NK-92 (cell line): Measurements from ENCODE around the gene NUP210.
"Not testable (repeated sequence)": the region's sequence is repeated elsewhere in the genome, so short reads cannot be mapped to it uniquely, and the experiment has no call there.

Source experiments
- DNase-seq: peaks from one replicate; lab custom pipeline; 2025; ENCODE audit not compliant: unreplicated experiment; lab: John Stamatoyannopoulos, UW

Gene NUP210

DNA sequence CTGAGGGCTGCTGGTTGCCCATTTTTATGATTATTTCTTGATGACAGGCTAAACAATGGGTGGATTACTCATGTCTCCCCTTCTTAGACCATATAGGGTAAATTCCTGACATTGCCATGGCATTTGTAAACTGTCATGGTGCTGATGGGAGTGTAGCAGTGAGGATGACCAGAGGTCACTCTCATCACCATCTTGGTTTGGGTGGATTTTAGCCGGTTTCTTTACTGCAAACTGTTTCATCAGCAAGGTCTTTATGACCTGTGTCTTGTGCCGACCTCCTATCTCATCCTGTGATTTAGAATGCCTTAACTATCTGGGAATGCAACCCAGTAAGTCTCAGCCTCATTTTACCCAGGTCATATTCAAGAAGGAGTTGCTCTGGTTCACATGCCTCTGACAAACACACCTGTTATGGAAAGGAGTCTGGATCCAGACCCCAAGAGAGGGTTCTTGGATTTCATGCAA lies 10.3 kb upstream of the NUP210 start:
- DNase-seq: not testable (repeated sequence)

DNA sequence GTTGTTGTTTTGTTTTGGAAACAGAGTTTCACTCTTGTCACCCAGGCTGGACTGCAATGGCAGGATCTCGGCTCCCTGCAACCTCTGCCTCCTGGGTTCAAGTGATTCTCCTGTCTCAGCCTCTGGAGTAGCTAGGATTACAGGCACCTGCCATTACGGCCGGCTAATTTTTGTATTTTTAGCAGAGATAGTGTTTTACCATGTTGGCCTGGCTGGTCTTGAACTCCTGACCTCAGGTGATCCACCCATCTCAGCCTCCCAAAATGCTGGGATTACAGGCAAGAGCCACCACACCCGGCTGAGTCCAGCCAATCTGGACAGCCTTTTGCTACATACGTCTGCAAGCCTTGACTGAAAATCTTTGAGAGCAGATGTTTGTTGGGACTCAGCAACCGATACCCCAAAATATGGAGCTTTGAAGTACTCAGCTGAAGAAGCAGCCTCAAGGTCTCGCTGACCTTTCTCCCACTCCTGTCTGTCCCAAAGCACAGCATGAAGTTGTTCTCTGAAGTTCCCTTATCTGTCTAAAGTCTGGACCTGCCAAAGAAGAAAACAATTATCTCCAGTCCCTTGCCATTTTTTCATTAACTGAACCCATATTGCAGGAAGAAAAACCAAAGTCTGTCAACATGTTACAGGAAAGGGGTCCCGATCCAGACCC lies 9.6 kb upstream of the NUP210 start:
- DNase-seq: no peak

DNA sequence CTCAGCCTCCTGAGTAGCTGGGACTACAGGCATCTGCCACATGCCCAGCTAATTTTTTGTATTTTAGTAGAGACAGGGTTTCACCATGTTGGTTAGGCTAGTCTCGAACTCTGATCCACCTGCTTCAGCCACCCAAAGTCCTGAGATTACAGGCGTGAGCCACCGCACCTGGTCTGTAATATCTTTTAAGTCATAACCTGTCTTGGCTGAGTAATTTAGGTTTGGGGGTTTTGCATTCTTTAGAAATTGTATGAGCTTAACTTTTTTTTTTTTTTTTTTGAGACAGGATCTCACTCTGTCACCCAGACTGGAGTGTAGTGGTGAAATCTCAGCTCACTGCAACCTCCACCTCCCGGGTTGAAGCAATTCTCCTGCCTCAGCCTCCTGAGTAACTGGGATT lies 8.6 kb upstream of the NUP210 start:
- not testable (repeated sequence) for DNase-seq

DNA sequence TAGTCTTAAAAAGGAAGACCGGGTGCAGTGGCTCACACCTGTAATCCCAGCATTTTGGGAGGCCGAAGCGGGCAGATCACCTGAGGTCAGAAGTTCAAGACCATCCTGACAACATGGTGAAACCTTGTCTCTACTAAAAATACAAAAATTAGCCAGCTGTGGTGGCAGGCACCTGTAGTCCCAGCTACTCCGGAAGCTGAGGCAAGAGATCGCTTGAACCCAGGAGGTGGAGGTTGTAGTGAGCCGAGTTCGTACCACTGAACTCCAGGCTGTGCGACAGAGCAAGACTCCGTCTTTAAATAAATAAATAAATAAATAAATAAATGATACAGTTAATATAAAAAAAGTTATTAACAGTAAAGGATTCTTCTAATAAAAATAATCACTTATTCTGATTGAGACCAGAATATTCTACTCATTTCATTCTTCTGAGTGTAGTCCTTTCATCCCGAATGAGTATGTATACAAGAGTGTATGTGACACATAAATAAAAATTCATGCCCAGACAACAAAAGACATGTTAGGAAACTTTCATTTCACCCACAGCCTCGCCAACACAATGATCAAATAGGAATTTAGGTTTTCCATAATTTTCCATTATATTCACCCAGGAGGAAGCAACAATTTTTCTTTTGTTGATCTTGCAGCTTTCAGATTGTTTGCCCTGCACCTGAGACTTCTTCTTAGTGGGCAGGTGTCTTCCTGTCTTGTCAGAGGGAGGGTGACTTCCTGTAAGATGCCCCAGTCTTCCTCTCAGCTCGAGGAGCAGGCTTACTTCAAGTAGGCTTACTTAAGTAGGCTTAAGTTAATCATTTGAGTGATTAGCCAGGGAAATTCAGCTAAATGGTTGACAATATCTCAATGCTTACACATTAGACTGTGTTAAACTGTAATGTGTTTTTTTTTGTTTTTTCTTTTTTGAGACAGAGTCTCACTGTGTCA lies 7.8 kb upstream of the NUP210 start:
- no peak for DNase-seq

DNA sequence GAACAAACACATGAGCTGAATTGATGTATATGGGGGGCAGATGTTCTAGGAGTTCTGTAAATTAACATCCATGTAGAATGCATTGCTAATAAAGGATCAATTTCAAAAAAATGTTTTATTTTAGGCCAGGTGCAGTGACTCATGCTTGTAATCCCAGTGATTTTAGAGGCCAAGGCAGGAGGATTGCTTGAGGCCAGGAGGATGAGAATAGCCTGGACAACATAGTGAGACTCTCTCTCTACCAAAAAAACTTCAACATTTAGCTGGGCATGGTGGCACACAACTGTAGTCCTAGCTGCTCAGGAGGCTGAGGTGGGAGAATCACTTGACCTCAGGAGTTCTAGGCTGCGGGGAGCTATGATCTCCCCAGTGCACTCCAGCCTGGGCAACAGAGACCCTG lies 6.5 kb upstream of the NUP210 start:
- no peak for DNase-seq

DNA sequence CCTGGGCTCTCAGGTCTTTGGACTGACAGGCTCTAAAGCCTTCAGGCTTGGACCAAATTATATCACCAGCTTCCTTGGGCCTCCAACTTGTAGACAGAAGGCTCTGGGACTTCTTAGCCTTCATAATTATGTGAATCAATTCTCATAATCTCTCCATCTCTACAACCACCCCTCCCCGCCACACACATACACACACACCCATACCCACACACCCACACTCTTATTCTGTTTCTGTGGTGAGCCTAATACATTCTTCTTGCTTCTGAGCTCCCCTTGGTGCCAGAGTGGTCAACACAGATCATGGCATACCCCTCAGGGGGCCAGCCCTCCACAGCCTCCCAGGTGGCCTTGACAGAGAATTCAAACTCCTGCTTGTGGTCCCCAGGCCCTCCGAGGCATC lies 5.6 kb upstream of the NUP210 start:
- DNase-seq: no peak

DNA sequence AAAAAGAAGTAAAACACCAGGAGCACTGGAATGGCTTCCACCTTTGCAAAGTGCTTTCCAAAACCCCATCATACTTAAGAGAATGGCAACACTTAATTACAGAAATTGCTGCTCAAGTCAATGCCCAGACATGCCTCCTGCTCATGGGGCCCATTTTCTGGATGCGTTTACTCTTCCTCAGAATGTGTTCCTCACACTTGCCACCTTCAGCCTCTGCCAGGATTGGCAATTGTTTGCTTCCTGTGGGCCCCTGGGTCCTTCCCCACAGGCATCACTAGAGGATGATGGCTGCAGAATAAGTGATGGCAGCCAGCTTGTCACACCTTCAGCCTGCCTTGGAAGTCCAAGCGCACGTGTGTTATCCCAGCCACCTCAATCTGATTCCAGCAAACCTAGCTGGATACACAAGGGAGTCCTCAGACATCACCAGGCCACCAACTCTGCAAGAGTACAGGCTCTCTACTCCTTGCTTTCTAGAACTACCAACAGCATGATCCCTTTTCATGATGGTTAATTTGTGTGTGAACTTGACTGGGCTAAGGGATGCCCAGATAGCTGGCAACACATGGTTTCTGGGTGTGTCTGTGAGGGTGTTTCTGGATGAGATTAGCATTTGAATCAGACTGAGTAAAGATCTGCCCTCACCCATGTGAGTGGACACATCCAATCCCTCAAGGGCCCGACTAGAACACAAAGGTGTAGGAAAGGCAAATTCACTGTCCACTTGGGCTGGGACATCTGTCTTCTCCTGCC lies 4.9 kb upstream of the NUP210 start:
- no peak for DNase-seq

DNA sequence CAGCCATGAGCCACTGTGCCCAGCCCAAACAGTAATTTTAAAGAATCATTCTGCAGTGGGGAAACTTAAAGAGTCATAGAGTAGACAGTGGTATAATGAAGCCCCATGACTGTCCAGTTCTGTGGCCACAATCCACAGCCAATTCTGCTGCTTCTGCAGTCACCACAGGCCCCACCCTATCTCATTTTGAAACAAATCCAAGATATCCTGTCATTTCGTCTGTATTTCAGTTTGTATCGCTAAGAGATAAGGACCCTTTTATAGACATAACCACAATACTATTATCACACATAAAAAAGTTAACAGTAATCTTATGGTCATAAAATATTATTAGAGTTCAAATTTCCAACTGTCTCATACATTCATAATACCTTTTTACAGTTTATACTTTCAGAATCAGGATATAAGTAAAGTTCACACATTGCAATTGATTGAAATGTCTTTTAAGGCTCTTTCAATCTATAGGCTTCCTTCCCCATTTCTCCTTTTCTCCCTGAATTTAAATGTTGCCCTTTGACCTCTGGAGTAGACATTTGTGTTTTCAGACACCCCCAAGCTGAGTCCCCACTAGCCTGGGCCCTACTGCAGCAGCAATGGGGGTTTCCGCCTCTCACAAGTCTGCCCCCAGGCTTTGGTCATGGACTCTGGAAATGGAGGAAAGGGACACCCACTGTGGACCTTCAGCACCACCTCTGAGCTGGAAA lies 4.2 kb upstream of the NUP210 start:
- DNase-seq: no peak

DNA sequence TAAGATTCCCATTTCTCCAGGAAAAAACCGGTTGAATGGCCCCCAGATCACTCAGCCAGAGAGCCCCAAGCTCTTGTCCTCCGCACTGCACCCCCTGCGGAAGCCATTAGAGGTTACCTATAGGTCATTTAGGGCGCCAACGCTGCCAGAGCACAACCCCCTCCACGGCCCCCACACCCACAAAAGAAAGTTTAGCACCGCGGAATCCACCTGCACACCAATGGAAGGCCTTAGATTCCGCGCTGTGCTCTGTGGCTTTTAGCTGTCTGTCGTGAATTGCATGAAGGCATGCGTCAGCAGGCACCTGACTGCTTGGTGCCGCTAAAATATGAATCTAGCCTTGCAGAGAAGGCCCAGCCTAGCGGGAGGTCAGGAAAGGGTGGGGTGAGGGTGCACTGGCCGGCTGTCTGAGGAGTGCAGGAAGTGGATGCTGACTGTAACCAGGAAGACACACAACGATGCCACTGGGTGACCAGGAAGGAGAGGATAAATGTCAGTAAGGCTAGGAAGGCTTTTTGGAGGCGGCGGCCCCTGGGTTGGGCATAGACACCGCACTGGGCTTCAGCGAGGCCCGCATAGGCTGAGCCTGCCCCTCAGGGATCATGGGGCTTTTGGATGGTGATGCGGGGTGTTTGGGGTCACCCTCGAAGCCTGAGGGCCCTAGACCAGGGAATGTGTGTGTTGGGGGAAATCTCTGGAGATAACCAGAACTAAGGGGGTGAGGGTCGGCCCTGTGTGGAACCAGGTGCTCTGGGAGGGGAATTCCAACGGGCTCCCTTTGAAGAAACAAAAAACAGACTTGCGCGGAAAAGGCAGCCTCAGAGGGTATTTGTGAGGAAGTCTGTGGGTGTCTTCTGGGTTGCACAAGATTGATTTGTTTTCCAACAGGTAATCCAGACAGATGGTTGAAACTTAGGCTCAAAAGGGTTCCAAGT lies 976 bp upstream of the NUP210 start:
- no peak for DNase-seq

DNA sequence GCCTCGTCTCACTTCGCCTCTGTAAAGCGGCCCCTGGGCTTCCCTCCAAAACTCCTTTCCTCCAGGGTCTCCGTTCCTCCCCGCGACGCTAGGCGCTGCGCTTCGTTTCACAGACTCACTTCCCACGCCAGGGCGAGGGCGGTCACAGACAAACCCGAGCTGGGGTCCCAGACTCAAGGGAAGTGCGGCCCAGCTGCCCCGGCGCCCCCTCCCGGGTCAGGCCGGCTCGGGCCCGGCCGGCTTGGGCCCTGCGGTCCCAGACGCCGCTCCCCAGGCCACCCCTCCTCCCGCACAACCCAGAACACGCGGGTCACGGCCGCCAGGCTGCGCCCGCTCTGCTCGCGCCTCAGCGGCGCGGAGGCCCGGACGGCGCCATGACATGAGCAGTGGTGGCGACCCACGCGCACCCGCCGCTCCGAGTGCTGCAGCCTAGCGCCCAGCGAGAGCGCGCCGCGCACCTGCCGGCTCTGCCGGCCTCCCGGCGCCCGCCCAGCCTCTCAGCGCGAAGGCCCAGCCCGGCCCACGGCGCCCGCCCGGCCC lies 547 bp downstream of the NUP210 start:
- DNase-seq: no peak

DNA sequence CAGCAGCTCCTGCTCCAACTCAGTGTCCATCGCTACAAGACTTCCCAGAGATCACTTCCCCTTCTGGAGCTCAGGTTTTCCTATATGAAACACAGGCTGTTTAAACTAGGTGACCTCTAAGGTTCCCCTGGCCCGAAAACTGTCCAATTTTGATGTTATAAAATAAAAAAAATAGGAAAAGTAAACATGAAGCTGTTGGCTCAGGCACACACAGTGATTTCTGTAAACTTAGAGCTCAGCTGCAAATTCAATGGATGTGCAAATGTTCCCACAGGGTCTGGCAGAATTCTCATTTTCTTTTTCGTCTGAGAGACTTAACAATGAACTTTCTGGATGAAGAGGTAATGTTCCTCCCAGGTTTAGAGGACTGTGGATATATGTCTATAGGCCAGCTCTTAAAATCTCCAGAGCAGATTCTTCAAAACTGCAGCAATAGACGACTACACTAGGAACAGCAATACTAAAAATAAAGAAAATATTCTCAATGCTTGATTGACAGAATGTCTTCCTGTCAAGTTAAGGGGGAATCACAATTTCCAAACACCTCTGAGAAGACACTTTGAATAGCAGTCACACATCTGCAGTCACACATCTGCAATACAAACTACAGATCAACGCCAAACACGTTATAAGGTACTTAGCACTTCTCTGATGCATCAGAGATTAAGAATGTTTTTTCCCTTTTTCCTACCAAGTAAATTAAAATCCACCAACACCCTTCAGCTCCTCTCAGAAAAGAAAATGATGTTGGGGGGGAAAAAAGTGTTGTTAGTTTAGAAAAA lies 2.8 kb downstream of the NUP210 start:
- no peak for DNase-seq

DNA sequence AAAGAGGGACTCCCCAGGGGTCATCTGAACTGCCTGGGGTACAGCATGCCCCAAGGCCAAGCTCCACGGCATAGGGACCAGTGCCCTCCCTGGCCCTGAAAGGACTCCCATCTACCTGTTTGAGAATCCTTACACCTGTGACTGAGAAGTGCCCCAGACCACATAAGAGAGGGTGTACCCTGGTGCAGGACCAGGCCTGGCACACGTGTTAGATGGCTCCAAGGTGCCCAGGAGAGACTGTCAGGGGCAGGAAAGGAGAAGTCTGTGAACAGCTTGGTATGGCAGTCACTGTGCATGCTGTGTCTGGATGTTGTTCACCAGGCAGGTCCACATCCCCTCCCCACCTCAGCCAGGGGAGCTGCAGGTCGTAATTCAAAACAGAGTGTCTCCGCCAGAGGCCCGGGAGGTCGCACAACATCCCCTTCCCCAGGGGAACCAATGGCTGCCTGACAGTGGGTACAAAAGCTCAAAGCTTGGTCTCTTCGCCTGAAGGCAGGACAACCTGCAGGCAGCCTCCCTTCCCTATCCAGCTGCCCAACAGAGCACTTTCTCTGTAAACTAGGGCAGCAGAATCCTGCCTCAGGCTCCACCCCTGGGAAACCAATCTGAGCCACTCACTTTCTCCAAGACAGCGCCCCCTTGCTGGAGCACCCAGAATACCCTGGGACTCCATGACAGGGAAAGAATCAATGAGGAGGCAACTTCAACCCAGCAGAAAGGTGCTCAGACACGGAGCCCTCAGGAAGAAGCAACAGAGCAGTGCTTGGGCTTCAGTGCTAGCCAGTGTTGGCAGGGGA lies 3.9 kb downstream of the NUP210 start:
- DNase-seq: no peak

DNA sequence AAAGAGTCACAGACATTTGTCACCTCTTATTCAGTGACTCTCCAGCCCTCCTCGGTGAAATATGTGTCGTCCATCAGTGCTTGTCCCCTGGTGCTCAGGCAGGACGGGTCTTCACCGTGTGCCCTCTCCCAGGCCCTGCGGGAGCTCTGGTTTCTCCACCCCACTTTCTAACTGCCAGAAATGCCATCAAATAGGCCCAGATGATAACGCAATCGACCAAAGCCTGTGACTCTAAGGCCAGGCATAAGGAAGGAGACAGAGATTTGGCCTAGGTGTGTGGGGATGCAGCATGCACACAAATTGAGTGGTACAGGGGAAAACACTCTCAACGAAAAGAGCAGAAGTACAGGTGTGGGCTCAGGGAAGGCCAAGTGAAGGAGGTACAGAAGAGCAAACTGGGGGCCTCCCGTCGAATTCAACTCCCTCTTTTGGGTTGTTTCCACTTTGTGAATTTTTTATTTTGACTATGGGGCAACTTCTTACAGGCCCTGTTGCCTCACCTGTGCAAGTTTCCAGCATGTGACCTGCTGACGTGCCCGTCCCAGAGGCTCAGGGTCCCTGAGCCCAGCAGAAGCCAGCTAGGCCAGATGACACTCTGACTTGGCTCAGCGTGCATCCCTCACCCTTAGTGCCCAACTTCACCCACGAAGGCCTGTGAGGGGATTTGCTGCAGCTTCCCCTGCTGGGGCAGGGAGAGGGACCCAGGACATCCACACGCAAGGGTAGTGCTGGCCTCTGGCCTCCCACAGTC lies 4.7 kb downstream of the NUP210 start:
- DNase-seq: no peak

DNA sequence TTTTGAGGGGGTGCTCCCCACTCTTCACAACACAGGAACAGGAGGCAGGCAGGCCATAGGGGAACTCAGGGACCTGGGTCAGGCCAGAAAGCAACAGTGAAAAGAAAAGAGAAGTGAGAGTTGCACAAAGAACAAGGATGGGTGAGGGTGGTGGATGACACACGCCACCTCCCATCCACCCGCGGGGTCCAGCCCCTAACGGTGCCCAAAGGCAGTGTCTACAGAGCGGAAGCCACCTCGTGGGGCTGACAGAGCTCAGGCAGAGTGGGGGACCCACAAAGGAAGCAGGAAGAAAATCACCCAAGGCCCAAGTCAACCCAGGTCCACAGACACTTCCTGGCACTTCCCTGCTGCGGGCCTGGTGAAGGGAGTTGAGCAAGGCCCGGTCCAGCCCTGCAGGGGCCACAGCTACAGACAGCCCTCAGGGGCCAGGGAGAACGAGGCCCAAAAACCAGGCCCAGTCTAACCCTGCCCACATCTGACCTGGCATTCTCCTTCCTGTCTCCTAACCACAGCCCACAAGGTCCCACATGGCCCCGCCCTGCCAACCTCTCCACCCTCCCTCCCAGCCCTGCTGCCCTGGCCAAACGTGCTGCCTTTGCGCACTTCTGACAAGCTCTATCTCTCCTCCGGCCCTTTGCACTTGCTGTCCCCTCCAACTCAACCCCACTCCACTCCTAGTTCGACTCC lies 5.9 kb downstream of the NUP210 start:
- no peak for DNase-seq

DNA sequence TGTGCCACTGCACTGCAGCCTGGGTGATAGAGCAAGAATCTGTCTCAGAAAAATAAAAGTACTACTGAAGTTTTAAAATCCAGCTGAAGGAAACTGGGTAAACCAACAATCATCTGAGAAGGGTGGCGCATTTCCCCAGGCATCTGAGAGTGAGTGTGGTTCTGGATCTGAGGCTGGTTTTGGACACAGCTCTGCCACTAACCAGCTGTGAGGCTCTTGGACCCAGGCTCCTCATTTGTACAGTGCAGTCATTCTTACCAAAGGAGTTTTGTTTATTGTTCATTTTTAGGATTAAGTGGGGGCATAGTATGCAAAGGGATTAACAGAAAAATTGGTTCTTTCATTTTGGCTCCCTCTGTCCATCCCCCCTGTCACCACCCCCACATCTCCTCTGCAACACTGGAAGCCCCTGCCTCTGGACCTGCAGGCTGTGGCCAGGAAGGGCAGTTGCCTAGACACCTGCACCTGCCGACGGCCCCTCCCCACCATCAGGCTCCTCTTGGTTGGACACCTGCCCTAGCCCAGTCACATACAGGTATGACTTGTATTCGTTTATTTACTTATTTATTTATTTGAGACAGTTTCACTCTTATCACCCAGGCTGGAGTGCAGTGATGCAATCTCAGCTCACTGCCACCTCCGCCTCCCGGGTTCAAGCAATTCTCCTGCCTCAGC lies 8.8 kb downstream of the NUP210 start:
- no peak for DNase-seq

DNA sequence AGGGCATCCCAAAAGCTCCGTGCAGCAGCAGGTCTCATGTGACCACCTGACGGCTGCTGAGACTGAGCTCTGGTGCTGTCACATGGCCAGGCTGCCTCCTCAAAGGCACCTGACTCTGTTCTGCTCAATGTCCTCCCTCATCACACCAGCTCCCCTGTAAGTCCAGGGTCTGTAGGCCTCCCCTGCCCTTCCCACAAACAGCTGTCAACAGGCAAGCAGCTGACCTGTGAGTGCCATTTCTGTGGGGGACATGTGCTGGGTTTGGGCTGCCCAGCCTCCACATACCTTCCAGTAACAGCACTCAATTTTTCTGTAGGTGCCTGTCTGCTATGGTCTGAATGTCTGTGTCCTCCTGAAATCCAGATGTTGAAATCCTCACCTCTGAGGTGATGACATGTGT lies 11.2 kb downstream of the NUP210 start:
- no peak for DNase-seq
